HG03159 (cell line): ENCODE results near the gene EFNA2.

Experiments
- ATAC-seq: cut with Tn5 transposase; IDR thresholded peaks from one replicate; pipeline ENCODE4 v1.9.1; 2021; ENCODE audit warnings: mild to moderate bottlenecking, moderate library complexity; ENCODE audit not compliant: unreplicated experiment

EFNA2 gene

DNA sequence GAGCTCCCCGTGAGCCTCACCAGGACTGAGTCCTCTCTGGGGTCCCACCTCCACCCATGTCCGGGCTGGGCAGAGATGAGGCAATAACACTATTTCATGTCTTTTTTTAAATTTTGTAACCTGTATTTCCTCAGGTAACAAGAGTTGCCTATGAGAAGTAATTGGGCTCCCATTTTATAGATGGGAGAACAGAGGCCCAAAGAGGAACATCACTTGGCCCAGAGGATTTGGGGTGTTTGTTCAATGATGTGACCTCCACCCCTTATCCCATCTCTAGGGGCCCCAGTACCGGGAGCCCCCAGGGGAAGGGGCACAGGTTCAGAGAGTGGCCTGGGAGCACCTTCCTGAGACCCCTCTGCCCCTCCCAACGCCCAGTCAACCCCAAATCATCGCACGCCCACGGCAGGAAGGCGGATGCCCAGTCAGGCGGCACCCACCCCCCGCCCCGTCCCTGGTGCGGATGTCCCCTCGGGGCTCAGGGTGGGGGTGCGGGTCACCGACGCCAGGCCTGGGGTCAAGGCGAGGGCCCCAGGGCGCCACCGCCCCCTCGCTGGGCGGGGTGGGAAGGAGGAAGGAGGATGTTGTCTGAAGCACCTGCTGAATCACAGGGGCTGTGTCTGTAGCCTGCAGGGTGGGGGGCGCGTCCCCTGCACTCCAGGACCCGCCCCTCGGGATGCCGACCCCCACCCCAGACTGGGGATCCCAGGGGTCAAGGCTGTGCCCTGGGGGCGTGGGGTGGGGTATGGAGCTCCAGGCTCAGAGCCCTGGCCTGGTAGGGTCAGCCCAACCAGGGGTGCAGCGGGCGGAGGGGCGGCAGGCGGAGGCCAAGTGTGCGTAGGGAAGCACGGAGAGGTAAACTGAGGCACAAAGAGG lies 25.6 kb upstream of the EFNA2 start:
- peak; percentile 11 for ATAC-seq

DNA sequence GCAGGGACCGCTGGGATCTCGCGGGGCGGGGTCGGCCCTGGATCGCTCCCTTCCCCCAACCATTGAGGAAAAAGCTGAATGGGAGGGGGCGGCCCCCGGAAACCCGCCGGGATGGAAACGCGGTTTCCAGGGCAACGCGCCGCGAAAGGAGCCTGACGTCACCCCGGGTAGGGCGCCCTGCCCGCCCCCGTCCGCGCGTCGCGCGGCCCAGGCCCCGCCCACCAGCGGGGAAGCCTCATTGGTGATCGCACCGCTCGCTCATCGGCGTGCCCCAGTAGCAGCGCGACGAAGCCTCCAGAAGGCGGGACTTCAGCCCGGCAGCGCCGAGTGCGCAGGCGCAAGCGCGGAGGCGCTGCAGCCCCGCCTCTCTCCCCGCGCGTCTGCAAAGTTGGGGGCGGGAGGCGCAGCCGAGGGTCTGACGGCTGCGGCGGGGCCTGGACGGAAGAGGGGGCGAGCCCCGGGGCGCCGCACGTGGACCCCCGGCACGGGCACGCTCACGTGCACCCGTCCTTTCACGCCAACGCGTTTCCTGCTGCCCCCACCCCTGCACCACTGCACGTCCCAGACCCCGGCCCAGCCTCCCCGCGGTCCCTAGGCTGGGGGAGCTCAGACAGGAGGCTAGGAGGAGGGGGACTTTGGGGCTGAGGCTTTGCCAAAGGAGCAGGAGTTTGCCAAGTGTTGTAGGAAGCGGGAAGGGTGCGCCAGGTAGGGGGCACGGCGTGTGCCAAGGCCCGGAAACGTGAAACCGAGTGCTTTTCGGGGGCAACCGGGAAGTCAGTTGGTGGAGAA lies 24.7 kb upstream of the EFNA2 start:
- ATAC-seq: peak; percentile 52

DNA sequence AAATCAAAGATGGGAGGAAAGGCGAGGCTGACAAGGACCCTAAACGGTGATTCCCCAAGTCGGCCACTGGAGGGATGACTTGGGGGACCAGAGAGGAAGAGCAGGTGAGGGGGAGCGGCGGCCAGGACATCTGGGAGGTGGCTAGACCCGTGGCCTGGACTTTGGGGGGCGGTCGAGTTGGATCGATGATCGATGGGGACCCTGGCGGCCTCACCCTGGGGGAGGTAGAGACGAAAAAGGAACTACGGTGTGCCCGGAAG lies 24.2 kb upstream of the EFNA2 start:
- ATAC-seq: no peak

DNA sequence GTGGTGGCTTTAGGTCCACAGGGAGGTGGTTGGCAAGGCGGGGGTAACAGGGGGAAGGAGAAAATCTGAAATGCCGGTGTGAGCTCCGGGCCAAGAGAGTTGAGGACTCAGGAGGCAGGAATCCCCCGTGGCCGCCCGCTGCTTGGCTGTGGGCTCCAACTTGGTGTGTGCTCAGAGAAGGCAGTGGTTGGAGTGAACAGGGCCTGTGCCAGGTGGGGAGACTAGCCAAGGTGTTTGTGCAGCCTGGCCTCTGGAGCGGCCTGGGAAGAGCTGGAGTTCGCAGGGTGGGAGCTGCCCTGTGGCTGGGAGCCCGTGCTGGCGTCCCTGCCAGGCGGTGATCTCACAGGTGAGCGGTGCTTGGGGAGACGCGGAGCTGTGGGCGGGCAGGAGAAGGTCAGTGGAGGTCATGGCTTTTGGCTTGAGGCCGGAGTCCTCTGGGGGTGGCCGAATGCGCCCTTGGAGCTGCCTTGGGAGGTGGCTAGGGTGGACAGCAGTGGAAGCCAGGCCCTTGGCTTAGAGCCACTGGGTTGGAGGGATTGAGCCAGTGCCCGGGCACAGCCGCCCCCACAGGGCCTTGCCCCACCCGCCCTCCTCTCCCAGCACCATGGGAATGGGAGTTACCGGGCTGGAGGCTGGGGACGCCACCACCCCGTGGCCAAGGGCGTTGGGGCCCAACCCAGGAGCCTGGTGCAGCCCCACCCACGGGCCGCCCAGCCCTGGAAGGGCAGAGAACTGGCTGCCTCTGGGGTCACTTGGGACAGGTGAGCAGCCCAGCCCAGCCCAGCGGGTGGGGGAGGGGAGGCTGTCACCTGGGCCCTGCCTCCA lies 23.7 kb upstream of the EFNA2 start:
- ATAC-seq: no peak

DNA sequence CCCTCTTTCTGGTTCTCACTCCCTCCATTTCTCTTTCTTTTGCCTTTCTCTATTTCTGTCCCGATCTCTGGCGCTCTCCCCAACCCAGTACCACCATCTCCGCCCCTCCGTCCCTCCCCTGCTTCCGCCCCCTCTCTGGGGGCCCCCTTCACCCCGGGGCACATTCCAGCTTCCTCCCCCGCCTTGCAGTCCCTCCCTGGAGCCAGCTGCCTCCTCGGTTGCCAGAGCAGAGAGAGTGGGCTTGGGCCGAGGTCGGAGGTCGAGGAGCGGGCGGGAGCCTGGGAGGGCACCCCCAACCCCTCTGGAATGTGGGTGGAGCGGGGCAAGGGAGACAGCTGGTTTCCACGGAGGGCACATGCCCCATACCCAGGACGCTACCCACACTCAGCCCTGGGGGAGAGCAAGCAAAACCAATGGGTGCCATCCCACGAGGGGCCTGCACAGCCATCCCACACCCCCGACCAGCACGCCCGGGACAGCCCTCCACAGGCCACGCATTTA lies 23.0 kb upstream of the EFNA2 start:
- no peak for ATAC-seq

DNA sequence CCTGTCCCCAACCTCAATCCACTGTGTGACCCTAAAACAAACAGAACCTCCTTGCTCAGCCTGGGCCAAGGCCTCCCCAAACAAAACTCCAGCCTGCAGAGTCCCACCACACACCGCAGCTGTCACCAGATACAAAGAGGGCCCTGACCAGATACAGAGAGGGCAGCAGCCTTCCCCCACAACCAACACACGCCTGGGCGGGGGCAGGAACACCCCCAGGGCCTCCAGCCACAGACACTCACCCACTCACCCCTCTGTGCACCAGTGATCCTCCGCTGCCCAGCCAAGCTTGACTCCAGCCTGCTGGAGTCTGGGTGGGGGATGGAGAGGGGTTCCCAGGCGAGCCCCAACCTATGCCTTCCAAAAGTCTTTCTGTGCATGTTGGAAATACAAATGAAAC lies 22.5 kb upstream of the EFNA2 start:
- no peak for ATAC-seq

DNA sequence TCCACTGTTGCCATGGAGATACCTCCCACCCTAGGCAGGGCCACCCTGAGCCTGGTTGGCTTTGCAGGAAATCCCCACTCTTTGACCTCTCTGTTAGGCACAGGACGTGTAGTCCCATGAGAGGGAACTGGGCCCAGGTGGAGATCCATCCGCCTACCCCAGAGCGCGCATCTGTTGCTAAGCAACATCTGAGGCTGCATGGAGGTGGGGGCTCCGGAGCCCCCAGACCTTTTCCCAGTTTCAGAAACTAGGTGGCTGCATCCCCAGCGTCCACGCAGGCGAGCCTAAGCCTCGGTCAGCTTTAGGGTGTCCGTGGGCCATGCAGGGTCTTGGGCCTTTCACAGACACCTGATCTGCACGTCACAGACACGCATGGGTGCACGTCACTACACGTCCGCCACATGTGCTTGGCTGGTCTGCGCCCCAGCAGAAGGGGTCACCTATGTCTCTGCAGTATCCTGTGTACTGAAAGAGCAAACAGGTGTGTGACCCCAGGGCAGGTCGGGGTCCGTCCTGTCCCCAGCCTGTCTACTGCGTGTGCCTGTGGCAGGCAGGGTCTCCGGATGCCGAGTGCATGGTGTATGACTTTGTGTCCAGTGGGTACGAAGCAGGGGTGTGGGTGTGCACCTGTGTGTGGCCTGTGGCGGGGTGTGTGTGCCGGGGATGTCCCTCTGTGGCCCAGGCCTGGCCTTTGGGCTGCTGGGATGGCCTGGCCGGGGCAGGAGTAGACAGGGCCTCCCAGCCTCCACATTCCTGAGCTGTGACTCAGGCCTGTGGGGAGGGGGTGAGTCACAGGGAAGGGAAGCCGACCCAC lies 20.7 kb upstream of the EFNA2 start:
- ATAC-seq: no peak

DNA sequence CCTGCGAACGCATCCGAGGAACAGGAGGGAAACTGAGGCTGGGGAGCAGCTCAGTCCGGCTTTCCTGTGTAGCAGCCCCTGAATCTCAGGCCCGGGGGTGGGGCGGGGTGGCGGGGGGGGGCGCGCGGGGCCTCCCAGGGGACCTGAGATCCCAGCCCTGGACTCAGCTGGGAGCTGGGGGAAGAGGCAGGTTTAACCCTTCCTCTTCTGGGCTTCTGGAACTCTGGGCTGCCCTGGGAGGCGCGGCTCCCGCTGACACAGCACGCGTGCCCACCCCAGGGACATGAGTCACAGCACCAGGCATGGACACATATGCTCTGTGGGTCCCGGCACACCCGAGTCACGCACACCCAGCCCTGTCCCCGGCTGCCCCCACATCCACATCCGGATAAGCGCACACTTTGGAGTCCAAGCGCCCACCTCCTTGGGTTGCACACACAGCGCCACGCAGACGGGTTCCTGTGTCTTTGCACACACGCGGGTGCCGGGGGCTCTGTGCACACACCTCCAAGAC lies 20.0 kb upstream of the EFNA2 start:
- no peak for ATAC-seq

DNA sequence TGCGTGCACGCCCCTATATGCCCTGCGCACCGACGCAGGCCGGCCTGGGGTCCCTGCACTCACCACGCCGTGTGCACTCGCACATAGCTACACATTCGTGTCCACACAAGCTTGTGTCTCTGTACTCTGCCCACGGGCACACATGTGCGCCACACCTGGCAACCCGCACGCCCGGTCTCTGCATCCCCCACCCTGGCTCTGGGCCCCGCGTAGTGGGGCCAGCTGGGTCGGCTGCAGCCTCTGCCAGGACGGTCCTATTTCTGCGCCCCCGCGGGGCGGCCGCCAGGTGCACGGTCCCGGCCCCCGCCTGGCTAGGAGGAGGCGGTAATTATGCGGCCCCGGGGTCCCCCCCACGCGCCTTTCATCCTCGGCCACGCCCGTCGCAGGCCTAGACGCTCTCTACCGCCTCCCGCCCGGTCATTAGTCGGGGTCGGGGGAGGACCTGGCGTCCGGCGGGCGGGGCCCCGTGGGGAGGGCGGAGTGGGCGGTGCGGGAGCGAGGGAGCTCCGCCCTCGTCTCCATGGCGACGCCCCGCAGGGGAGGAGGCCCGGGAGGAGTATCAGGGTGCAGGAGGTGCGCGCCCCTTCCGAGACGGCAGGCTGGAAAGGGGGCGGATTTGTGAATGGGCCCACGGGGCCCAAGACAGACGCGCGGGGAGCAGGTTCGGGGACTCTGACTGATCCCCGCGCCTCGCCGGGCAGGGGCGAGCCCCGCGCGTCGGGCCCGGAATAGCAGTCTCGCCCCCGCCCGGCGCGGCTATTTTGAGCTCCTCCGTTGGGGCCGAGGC lies 19.4 kb upstream of the EFNA2 start:
- peak; percentile 32 for ATAC-seq

DNA sequence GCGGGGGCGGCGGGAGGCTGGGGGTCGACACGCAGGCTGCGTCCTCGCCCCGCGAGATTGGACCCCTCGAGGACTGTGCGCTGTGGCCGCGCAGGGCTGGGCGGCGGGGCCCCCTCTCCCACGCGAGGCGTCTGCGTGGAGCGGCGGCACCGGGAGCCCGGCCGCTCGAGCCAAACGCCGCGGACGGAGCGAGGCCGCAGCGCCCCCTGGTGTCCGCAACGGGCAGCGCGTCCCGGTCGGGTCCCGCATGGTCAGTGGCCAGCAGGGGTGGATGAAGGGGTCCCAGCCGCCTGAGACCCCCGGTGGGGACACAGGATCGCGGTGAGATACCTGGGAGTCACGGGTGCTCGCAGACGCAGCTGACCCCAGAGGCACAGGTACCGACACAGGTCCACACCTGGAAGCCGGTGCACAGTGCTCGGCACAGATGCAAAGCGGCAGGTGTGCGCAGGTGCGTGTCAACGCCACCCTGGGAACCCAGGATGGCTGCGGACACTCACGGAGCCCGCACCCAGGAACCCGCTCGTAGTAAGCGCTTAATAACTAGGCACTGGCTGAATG lies 18.7 kb upstream of the EFNA2 start:
- no peak for ATAC-seq

DNA sequence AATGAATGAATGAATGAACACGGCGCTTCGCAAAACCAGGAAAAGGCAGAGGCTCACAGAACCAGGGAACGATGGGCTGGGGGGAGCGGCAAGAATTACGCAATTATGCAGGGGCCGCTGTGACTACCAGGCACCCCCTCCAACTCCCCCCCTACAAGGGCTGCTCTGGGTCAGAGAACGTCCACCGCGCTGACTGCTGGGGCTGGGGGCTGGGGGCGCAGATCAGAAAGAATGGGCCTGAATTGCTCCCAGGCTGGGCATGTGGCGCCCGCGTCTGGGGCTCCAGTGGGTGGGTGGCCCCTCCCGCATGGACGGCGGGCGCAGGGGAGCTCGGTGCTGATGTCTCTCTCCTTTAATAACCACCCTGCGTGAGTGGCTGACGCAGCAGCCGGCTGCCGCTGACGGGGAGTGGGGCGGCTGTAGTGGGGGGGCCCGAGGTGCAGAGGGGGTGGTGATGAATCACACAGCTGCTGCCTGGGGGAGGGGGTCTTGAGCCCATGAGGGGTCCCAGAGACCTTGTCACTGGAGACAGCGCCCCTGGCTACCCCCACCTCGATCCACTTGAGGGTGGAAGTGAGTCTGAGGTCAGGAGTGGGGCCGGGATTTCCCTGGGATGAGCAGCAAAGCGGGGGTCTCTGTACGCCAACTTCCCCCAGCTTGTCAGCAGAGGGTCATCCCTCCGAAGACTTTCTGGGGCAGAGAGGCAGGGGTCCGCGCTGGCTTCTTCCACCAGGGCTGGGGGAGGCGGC lies 18.0 kb upstream of the EFNA2 start:
- no peak for ATAC-seq

DNA sequence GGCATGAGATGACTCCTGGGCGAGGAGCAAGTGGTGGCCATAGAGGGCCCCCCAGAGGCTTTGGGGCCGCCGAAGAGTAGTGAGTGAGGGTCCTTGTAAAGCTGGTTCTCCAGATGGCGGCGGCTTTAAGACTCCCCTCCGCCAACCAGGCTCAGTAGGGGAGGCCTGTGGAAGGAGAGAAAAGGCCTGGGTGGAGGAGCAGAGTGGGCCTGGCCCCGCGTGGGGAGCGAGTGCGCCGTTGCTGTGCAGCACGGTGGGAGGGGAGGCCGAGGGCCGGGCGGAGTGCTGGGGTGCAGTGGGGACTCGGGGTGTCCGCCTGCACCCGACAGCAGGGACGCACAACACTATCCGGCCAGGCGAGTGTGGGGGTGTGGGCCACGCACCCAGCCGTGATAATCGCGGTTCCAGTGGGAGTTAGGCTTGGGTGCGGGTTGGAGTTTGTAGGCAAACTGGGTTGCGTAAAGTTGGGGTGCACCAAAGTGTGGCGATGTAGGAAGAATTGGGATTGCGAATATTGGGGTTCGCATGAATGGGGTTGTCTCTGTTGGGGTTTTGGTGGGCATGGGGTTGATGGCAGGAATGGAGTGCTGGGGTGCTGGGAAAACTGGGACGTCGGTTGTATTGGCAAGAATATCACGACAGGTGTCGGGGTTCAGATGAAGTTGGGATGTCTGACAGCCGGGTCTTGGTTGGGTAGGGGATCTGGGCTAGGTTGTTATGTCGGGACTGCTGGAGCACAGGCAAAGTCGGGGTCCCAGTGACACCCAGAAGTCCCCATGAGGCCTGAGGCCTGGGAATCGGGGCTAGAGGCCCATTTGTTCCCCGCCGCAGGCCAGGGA lies 17.2 kb upstream of the EFNA2 start:
- ATAC-seq: no peak

DNA sequence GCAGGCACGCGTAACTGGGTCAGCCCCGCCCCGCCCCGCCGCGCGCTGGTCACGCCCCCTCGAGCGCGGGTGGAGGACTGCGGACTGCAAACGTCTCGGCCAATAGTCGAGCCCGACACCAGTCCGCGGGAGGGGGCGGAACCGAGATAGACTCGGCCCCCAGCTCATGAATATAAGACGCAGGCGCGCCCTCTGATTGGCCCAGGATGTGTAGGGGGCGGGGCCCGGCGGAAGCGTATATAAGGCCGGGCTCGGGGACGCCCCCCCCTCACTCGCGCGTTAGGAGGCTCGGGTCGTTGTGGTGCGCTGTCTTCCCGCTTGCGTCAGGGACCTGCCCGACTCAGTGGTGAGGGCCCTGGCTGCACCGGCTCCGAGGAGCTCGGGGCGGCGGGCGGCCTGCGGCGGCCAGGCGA lies 16.6 kb upstream of the EFNA2 start, which contains the start of gene CIRBP:
TSS of gene CIRBP (plus strand) at position 268 of the 413 bp plus-strand sequence. CDS start 1,602 bp downstream, outside the sequence.
- peak; percentile 53 for ATAC-seq

DNA sequence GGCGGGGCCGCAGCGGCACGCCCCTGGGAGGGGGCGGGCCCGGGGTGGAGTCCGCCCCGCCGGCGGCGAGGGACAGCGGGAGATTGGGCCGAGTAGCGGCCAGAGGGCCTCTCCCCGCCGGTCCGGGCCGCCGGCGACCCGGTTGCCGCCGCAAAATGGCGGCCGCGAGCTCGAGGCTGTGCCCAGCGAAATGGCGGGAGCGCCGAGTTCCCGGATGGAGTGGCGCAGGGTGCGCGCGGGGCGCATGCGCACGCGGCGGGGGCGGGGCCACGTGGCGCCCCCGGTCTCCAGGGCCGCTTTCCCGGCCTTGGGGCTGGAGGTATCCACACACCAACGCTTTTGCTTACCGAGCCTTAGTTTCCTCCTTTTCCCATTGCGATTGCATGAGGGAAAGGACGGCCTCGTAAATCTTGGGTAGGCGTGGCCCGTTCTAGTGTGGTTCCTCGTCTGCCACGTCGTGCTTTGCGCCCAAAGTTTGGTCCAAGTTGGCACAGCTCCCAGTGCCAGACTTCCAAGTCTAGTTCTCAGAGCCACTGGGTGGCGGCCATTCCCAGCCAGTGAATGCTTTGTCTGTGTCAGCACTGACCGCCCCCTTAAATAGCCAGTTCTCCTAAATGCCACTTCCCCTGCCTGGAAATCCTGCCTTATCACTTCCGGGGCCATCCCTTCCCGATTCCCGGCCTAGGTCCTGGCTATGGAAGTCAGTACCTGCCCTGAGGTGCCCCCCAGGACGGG lies 16.0 kb upstream of the EFNA2 start:
- ATAC-seq: peak; percentile 17

DNA sequence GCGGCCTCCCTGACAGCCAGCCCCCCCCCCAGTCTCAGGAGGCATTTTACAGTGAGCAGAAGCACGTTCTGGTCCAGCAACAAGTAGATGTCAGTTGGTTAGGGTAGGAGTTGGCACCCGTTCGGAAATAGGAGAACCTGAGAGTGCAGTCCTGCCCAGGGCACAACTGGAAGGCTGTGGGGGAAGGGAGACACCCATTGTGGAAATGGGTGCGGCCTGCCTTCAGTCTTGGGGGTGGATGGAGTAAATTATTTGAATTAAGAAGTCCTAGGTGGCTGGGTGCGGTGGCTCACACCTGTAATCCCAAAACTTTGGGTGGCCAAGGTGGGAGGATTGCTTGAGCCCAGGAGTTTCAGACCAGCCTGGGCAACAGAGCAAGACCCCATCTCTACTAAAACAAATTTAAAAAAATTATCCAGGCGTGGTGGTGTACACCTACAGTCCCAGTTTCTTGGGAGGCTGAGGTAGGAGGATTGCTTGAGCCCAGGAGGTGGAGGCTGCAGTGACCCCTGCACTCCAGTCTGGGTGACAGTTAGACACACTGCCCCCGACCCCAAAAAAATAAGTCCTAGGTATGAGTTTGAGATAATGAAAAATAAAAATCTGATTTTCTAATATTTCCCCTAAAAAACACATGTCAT lies 15.3 kb upstream of the EFNA2 start:
- ATAC-seq: no peak

DNA sequence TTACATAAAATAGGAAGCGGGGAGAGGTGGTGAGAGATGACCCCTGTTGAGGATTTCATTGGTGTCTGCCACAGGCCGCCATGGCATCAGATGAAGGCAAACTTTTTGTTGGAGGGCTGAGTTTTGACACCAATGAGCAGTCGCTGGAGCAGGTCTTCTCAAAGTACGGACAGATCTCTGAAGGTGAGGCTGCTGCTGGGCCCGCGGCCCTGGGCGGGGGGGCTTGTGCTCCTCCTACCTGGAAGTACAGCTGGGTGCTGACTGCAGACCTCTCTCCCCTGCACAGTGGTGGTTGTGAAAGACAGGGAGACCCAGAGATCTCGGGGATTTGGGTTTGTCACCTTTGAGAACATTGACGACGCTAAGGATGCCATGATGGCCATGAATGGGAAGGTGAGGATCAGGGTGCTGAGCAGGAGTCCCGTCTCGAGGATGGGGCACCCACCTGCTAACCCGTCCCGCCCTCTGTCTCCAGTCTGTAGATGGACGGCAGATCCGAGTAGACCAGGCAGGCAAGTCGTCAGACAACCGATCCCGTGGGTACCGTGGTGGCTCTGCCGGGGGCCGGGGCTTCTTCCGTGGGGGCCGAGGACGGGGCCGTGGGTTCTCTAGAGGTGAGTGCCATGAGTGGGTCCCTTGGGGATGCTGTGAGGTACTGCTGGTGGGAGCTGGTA lies 14.7 kb upstream of the EFNA2 start:
- no peak for ATAC-seq
